ENCODE results near the gene EIF5AL1. TPM values are rescaled to one million over a fixed set of nuclear protein-coding genes. Genes with fewer than 3 reads are reported as not detected.

The EIF5AL1 gene
- total and polyA plus RNA-seq, 2 of the 8 experiments (the other 6 are each of a cell fraction or from before 2014, with no cell fraction given), result 1.7 to 2.2 TPM

GRCh38 chr10:79468015-79468560, 44.2 kb upstream of the EIF5AL1 start (continued):
- no peak for TF ChIP-seq CEBPB (IDR thresholded peaks at IDR 0.05; ENCODE audit: low read depth, low read length)
- no peak for TF ChIP-seq NRF1 (IDR thresholded peaks at IDR 0.05; ENCODE audit: low read depth, low read length)
- no peak for TF ChIP-seq SP1 (IDR thresholded peaks at IDR 0.05; ENCODE audit: low read depth, low read length)
